ENCODE measurements around the gene ZSWIM2. TPM values are rescaled to one million over a fixed set of nuclear protein-coding genes. Genes with fewer than 3 reads are reported as not detected.

The ZSWIM2 gene
- total RNA-seq, 1 experiment from 2014 or later: not detected

DNA sequence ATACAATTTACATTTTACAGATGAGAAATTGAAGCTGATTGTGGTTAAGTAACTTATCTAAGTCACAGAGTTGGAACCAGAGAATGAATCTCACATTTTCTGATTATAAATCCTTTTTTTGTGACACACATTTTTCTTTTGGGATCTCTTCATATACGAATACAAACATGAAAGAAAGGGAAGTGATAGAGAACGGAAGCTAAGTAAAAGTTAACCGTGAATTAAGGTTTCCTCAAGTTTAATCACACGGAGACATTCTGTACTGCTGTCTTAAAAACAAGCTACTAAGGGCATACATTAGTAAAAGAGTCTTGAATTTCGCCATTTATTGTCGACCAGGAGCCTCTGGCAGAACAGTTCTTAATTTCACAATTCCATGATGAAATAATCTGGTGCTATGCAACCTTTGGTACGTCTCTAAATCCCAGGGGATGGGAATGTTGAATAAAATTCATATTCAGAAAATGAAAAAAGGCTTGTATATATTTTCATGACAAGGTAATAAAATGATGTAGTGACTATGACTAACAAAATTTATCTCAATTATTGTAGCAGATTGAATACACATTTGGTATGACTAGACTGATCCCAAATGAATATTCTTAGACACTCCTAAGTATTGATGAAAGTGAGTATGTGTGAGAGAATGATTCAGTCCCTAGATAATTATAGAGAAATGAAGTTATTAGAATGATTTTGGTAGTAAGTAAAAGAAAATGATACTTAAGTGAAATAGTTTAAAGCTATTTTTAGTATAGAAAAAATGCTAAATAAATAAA, 40.3 kb upstream of the ZSWIM2 start:
- ChIA-PET CTCF (no interaction called here), POLR2A (ENCODE audit: unreplicated experiment) (no interaction called here)

DNA sequence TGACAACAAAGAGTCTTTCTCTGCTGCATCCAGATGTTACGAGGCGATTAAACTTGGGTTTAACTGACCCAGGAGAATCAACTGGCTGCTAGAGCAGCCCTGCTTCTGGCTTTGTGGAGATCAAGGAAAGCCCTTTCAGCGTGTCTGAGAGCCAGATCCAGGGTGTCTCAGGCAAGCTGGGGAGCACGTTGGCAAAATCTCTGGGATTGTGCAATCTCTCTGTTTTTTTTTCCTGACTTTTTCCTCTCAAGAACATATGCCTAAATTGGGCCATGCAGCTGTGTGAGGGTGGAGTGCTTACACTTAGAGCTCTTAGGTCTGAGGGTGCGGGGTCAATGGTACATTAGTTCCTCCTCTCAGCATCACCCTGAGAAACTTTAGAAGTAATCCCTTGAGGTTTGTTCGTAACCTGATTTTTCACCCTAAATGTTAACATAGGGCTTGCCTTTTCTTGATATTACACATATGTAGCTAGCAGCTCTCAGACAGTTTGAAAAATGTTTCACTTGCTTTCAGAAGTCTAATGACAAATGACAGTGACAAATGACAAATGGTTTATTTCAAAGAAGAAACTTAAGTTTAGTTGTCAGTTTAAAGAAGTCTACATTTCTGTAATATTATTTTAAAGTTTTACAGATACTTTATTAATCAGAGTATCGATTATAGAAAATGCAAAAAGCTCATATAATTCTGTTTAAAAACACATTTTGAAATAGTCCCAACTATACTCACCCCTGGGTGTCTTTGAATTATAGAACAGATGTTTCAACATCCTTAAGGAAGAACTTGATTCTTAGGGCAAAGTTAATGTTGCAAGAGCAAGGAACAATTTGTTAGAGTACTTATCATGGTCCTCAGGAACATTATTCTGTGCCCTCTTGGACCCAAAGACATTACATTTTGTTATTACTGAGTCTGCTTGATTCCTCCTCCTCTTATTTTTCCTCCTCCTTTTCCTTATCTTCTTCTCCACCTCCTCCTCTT, 38.4 kb upstream of the ZSWIM2 start:
- no peak overlapping the region for H3K4me3 ChIP-seq
- H3K27me3 ChIP-seq (ENCODE audit: insufficient read depth, low read depth): no peaks in the 10 kb centered on the region
- no peak overlapping the region for H3K4me2 ChIP-seq
- peaks cover 6% of the 10 kb centered on the region; the same call in 1 of the 2 replicates for H3K4me1 ChIP-seq (replicated peaks; ENCODE audit: insufficient read depth)
- H3K27ac ChIP-seq: no peak overlapping the region
- H3F3A ChIP-seq (ENCODE audit: insufficient read depth, low read depth): peaks cover 7% of the 10 kb centered on the region; the same call in 1 of the 2 replicates
- POLR2A ChIA-PET (ENCODE audit: unreplicated experiment): no interaction called here
- intact Hi-C loops (cut with micrococcal nuclease; ENCODE audit: unreplicated experiment): no loop called here
- H3K9me3 ChIP-seq (ENCODE audit: insufficient read depth, low read depth): no peaks in the 10 kb centered on the region
- DNase-seq: no peak
- no peaks in the 10 kb centered on the region for H3K9me2 ChIP-seq (ENCODE audit: insufficient read depth)
- no peaks in the 10 kb centered on the region for H3K79me2 ChIP-seq (ENCODE audit: low read depth)
- H2AFZ ChIP-seq: no peak overlapping the region
- CTCF ChIA-PET: no interaction called here
- H3K36me3 ChIP-seq (ENCODE audit: low read depth): no peaks in the 10 kb centered on the region
- no peaks in the 10 kb centered on the region for H4K20me1 ChIP-seq (ENCODE audit: insufficient read depth)
- TF ChIP-seq EZH2 (IDR thresholded peaks at IDR 0.05; ENCODE audit: low read depth): no peak
- TF ChIP-seq, protein P1, sequence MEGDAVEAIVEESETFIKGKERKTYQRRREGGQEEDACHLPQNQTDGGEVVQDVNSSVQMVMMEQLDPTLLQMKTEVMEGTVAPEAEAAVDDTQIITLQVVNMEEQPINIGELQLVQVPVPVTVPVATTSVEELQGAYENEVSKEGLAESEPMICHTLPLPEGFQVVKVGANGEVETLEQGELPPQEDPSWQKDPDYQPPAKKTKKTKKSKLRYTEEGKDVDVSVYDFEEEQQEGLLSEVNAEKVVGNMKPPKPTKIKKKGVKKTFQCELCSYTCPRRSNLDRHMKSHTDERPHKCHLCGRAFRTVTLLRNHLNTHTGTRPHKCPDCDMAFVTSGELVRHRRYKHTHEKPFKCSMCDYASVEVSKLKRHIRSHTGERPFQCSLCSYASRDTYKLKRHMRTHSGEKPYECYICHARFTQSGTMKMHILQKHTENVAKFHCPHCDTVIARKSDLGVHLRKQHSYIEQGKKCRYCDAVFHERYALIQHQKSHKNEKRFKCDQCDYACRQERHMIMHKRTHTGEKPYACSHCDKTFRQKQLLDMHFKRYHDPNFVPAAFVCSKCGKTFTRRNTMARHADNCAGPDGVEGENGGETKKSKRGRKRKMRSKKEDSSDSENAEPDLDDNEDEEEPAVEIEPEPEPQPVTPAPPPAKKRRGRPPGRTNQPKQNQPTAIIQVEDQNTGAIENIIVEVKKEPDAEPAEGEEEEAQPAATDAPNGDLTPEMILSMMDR (conservative IDR thresholded peaks at IDR 0.05): no peak
- no TSS peak for BruUV-seq (replicated peaks)

More for the DNA sequence above, 40.3 kb upstream of the ZSWIM2 start:
- no peaks in the 10 kb centered on the region for H3K27me3 ChIP-seq (ENCODE audit: insufficient read depth, low read depth)
- no peak for DNase-seq
- H3K9me2 ChIP-seq (ENCODE audit: insufficient read depth): no peaks in the 10 kb centered on the region
- no peaks in the 10 kb centered on the region for H3K9me3 ChIP-seq (ENCODE audit: insufficient read depth, low read depth)
- H2AFZ ChIP-seq: no peak overlapping the region
- no peaks in the 10 kb centered on the region for H3K79me2 ChIP-seq (ENCODE audit: low read depth)
- peaks cover 7% of the 10 kb centered on the region; the same call in 1 of the 2 replicates for H3F3A ChIP-seq (ENCODE audit: insufficient read depth, low read depth)
- TF ChIP-seq, protein P1 (conservative IDR thresholded peaks at IDR 0.05): no peak
- no peak for TF ChIP-seq EZH2 (IDR thresholded peaks at IDR 0.05; ENCODE audit: low read depth)
- H4K20me1 ChIP-seq (ENCODE audit: insufficient read depth): no peaks in the 10 kb centered on the region
- H3K4me1 ChIP-seq (replicated peaks; ENCODE audit: insufficient read depth): peaks cover 6% of the 10 kb centered on the region; the same call in 1 of the 2 replicates
- no TSS peak for BruUV-seq (replicated peaks)
- intact Hi-C loops (cut with micrococcal nuclease; ENCODE audit: unreplicated experiment): no loop called here
- no peak overlapping the region for H3K27ac ChIP-seq
- no peak overlapping the region for H3K4me3 ChIP-seq
- no peak overlapping the region for H3K4me2 ChIP-seq
- H3K36me3 ChIP-seq (ENCODE audit: low read depth): no peaks in the 10 kb centered on the region

DNA sequence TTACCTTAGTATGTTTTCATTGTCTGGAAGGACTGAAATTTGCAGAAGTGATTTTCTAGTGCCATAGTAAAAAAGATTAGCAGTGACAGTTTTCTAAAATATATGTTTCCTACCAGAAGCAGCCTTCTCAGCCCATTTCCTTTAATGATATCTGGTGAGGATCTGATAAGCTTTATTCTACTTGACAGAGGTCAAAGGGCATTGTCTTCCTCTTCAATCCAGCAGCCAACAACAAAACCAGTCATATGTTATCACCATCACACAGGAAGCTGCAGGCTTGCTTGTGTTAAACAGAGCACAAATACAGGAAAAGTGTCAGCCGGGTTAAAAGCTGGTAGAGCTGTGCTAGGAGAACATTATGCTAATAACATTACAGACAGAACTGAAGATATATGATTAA, 35.6 kb upstream of the ZSWIM2 start:
- H3K79me2 ChIP-seq (ENCODE audit: low read depth): no peaks in the 10 kb centered on the region
- BruUV-seq (replicated peaks): no TSS peak
- no peak overlapping the region for H2AFZ ChIP-seq
- TF ChIP-seq, protein P1 (conservative IDR thresholded peaks at IDR 0.05): no peak
- TF ChIP-seq EZH2 (IDR thresholded peaks at IDR 0.05; ENCODE audit: low read depth): no peak
- CTCF ChIA-PET: no interaction called here
- no peak overlapping the region for H3K27ac ChIP-seq
- no peaks in the 10 kb centered on the region for H3K9me2 ChIP-seq (ENCODE audit: insufficient read depth)
- no peak overlapping the region for H3K4me3 ChIP-seq
- intact Hi-C loops (cut with micrococcal nuclease; ENCODE audit: unreplicated experiment): no loop called here
- POLR2A ChIA-PET (ENCODE audit: unreplicated experiment): no interaction called here
- H3K4me1 ChIP-seq (replicated peaks; ENCODE audit: insufficient read depth): no peaks in the 10 kb centered on the region
- H3F3A ChIP-seq (ENCODE audit: insufficient read depth, low read depth): no peaks in the 10 kb centered on the region
- no peaks in the 10 kb centered on the region for H3K36me3 ChIP-seq (ENCODE audit: low read depth)
- no peak overlapping the region for H3K4me2 ChIP-seq
- DNase-seq: no peak
- no peaks in the 10 kb centered on the region for H4K20me1 ChIP-seq (ENCODE audit: insufficient read depth)
- H3K27me3 ChIP-seq (ENCODE audit: insufficient read depth, low read depth): no peaks in the 10 kb centered on the region
- H3K9me3 ChIP-seq (ENCODE audit: insufficient read depth, low read depth): no peaks in the 10 kb centered on the region

Data from PC-9 (cell line).